CD4-positive, alpha-beta T cell treated with Interleukin-6 for 4 hours (primary cell): ENCODE measurements around the gene LIMK1.
"Not testable (repeated sequence)": the region's sequence is repeated elsewhere in the genome, so short reads cannot be mapped to it uniquely, and the experiment has no call there.

ENCODE experiments used
- DNase-seq: peaks from one replicate; pipeline ENCODE4 v3.0.0-alpha.2; 2020; ENCODE audit warnings: mixed read lengths

The LIMK1 gene

DNA sequence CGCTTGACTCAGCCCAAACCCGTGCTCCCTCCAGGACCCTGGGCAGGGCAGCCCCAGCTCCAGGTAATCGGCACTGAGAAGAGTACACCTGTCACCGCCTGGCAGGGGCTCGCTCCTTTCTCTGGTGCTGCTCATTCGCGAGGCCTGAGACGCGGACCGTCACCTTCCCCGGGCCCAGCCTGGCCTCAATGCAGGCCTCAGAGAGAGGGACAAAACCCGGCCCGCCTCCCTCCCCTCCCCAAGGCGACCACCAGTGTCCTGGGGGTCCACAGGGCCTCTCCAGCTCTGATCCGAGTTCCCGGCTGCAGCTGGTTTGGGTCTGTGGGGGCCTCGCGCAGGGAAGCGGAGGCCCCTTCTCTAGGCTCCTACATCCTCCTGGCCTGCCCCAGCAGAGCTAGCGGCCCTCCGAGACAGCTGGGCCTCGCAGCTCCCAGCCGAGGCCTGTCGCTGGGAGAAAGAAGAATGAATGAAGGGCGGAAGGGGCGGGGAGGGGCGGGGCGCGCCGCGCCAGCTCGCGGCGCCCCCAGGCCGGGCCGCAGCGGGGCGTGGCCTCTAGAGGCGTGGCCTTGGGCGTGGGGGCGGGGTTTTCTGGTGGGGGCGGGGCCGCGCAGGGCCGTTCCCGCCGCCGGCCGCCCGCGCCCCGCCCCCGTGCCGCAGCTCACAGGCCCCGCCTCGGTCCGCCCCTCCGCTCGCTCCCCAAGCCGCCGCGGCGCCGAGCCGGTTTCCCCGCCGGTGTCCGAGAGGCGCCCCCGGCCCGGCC is at the start of gene LIMK1:
Gene LIMK1, plus strand, starts transcription at position 688 of the 760 bp plus-strand sequence. CDS start 187 bp downstream, outside the sequence.
- peak; percentile 84 for DNase-seq

- DNase-seq, result no peak
Measured at GRCh38 chr7:74037609-74038008, 46.0 kb upstream of the LIMK1 start.

DNA sequence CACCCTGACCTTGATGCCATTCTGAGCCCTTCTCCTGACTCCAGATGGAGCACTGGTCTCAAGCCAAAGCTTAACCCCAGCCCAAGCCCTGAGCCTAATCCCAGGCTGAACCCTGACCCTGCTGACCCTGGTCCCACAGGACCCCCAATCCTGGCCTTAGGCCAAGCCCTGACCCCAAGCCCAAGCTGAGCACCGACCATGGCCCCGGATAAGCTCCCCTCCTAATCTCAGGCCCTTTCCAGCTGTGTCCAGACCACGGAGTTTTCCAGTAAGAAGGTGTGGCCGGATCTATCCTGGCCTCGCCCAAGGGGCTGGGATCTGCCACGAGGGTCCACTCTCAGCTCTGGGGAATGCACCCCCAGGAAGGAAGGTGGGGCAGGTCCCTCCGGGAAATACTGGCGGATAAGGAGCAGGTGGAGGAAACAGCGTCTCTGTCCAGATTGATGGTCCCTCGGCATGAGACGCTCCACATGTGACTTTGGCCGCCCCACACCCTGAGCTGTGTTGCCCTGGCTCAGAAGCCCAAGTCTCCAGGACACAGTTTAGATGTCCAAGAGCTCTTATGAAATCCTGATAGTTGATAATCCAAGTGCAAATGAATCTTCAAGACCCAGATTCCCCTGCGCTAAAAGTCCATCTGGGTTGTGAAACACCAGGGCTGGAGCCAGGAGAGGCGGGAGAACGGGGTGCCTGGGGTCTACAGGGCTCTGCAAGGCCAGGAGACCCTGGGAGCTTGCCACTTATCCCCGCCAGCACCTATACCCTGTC is 45.2 kb upstream of the LIMK1 start:
- DNase-seq, result no peak

DNA sequence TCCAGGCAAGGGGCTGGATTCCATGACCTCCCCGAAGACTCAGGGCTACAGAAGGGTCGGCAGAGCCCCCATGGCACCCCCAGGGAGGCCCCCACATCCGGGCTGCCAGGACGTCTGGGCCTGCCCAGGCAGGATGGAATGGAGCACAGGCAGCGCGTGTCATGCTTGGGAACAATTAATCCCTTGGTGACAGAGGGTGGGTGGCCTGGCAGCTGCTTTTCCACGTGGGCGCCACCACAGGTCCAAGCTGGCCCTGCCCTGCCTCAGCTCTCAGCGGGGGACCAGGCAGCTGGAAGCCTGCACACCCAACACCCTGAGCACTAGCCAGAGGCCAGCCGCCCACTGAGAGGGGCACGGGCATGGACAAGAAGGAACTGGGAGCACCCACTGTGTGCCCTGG is 44.3 kb upstream of the LIMK1 start:
- DNase-seq, result no peak

DNA sequence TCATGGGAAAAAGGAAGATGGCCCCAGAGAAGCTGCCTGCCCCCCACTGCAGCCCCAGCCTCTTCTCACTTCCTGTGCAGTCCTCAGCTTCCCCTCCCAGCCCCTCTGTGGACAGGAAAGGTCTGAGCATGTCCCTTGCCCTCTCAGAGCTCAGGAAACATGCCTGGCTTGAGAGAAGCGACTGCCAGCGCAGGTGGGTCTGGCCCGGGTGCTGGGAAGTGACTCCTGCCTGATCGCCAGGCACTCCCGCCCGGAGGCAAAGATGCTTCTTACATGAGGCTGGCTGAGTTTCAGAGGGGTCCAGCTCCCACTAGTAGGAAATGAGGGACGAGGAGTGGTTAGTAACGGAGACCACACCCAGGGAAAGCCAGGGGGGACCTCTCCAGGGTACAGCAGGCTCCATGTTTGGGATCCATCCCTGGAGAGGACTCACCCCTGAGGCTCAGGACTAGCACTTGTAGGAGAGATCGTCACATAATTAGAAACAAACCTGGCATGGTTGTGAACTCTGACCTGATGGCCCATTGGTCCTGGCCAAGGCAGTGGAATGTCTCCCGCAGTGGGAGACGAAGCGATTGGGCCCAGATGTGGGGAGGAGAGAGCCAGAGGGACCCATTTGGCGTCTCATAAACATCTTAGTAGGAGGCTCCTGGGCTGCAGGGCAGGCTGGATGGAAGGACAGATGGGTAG is 43.4 kb upstream of the LIMK1 start:
- no peak for DNase-seq

GRCh38 chr7:74040791-74041520 is 42.6 kb upstream of the LIMK1 start:
- no peak for DNase-seq

- DNase-seq, result no peak
Measured at GRCh38 chr7:74042746-74043522, 40.7 kb upstream of the LIMK1 start.

DNA sequence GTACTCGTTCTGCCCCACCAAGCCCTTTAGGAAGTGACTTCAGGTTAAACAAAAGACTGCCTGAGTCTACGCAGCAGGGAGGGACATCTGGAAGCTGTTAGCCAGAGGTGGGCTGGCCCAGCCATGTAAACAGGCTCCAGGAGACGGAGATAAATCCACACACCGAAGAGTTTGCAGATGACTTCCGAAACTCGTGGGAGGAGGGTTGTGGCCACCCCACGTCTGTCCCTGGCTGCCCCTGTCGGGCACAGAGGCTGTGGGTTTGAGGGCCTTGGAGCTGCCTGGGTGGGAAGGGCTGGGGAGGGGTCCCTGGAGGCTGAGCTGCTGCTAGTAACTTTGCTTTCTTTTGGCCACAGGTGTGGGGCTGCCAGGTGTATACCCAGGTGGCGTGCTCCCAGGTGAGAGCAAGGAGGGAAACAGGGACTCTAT is 40.1 kb upstream of the LIMK1 start:
- DNase-seq, result no peak

DNA sequence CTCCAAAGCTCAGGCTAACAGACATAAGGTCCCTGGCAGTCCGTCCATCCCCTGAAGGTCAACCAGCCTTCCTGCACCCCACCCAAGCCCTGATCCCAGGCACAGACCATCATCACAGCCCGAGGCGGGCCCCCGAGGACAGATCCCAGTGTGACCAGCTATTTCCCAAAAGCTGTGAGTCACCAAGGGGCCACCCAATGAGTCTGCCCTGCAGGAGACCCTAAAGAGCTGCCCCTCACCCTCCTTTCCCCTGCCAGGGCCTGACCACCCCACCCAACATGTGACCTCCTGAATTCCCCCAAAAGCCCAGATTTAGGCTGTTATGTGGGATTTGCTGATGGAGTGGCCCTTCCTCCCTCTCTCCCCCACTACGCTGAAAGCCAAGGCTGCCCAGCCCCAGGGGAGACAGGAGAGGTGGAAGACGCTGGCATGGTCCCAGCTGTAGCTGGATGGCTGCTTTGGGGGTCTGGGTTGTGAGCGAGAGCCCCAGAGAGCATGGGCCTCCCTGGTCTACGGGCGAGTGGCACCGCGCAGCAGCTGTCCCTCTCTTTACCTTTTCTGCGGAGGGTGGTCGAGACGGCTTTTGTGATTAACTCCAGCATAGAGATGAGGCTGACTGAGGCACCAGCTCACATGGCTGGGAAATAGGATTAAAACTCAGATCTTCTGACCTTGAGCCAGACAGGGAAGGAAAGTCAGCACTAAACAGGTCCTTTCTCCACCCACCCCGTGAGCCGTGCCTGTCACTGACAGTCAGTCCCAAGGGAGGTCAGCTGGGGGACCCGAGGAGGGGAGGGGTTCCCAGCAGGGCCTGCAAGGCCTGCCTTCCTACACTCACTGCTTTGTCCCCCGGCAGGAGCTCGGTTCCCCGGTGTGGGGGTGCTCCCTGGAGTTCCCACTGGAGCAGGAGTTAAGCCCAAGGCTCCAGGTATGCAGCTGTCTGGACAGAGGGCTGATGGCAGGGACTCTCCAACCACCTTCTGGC is 38.9 kb upstream of the LIMK1 start:
- no peak for DNase-seq

DNA sequence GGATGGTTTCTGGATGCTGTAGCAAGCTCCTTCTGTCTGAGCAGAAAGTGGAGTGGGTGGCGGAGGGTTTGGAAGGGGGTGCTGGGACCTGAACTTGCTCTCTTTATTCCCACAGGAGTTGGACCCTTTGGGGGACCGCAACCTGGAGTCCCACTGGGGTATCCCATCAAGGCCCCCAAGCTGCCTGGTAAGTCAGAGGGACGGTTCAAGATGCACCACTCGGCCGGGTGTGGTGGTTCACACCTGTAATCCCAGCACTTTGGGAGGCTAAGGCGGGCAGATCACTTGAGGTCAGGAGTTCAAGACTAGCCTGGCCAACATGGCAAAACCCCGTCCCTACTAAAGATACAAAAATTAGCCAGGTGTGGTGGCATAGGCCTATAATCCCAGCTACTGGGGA is 37.0 kb upstream of the LIMK1 start:
- not testable (repeated sequence) for DNase-seq

GRCh38 chr7:74047804-74048380 is 35.7 kb upstream of the LIMK1 start:
- no peak for DNase-seq

- no peak for DNase-seq
Measured at GRCh38 chr7:74048999-74049599, 34.5 kb upstream of the LIMK1 start.

DNA sequence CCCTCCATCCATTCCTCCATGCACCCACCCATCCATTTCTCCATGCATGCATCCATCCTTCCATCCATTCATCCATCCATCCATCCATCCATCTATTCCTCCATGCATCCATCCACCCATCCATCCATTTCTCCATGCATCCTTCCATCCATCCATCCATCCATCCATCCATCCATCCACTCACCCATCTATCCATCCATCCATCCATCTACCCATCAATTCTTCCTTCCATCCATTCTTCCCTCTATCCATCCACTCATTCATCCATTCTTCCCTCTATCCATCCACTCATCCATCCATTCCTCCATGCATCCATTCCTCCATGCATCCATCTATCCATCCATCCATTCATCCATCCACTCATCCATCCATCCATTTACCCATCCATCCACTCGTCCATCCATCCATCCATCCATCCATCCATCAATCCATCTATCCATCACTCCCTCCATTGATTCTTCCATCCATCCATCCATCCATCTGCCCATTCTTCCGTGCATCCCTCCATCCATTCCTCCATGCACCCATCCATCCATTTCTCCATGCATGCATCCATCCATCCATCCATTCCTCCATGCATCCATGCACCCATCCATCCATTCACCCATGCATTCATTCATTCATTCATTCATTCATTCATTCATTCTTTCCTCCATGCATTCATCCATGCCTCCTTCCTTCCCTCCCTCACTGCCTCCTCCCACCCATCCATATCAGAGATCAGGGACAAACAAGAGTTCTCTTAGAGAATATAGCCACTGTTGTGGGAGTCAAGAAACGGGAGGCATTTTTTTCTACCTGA is 33.4 kb upstream of the LIMK1 start:
- no peak for DNase-seq

DNA sequence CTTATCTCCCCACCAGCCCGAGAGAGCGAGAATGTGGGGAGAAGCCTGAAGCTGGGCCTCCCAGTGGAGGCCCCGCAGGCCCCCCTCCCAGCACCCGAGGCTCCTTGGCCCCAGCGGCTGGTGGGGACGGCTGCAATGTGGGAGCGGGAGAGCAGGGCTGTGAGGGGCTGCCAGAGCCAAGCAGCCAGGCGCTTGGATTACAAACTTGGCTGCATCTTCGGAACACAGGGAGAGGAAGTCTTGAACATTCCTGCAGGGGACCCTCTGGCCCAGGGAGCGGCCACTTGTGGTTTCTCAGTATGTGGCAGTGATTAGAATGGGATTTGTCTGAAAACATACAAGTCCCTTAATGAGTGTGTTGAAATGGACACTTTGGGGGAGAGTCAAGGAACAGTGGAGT is 32.4 kb upstream of the LIMK1 start:
- no peak for DNase-seq

DNA sequence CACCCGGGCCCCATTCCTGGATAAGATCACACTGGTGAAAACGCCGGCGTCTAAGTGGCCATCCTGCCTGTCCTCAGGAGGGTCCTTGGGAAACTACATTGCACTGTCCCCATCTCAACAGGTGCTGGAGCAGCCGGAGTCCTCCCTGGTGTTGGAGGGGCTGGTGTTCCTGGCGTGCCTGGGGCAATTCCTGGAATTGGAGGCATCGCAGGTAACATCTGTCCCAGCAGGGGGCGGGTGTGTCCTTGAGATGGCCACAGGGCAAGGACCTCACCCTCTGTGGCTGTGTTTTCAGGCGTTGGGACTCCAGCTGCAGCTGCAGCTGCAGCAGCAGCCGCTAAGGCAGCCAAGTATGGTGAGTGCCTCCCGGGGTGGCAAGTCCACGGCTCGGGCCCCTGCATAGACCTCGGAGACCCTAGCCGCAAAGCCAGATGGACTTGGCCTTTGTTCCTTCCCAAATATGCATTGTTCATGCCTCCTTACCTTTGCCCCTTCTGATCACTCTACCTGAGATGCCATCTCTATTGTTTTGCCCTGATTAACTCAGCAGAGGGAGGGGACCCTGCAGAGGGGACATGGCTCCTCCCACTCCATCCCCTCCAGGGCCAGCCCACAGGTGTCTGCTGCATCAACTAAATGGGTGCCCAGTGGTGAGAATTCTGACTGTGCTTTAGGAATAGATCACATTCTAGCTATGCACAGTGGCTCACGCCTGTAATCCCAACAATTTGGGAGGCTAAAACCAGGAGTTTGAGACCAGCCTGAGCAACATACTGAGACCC is 31.8 kb upstream of the LIMK1 start:
- peak; percentile 12 for DNase-seq

DNA sequence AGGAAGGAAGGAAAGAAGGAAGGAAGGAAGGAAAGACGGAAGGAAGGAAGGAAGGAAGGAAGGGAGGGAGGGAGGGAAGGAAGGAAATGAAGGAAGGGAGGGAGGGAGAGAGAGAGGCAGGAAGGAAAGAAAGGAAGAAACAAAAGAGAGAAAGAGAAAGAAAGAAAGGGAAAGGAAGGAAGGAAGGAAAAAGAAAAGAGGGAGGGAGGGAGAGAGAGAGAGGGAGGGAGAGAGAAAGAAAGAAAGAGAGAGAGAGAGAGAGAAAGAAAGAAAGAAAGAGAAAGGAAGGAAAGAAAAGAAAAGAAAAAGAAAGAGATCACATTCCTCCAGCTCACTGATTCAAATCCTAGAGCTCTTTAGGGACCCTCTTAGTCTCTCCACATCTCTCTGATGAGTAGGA is 31.0 kb upstream of the LIMK1 start:
- DNase-seq, result no peak

- no peak for DNase-seq
Measured at GRCh38 chr7:74053589-74054186, 29.9 kb upstream of the LIMK1 start.
